ENCODE results near the gene USP46. TPM values are rescaled to one million over a fixed set of nuclear protein-coding genes. Genes with fewer than 3 reads are reported as not detected.

USP46 gene
- total and polyA plus RNA-seq, 2 of the 4 experiments (the other 2 are of a cell fraction): 9.3 to 15.4 TPM

- Histone ChIP-seq H3K9me1 (ENCODE audit: insufficient read depth, low read length) (no peaks in the 10 kb centered on the region), H3K27me3 (ENCODE audit: control insufficient read depth, insufficient read depth, low read length) (no peaks in the 10 kb centered on the region), H3K4ac (ENCODE audit: low read depth, low read length) (no peak overlapping the region), H4K91ac (ENCODE audit: insufficient read depth, low read depth, low read length) (no peak overlapping the region), H3K79me1 (ENCODE audit: low read depth in 1 of 2, low read length in 2 of 2) (no peaks in the 10 kb centered on the region), H2BK5ac (ENCODE audit: low read depth, low read length, poor library complexity, severe bottlenecking) (no peak overlapping the region), H3K18ac (ENCODE audit: low read depth, low read length) (no peak overlapping the region), H4K5ac (ENCODE audit: low read depth, low read length) (no peak overlapping the region), H4K20me1 (ENCODE audit: insufficient read depth, low read length) (no peaks in the 10 kb centered on the region), H3K23ac (ENCODE audit: low read depth, low read length) (no peak overlapping the region), H3K36me3 (ENCODE audit: control insufficient read depth, insufficient read depth, low read length) (no peaks in the 10 kb centered on the region), H3K4me1 (ENCODE audit: control insufficient read depth, insufficient read depth, low read length) (no peaks in the 10 kb centered on the region; the same call in 1 of the 2 replicates), H2AK9ac (replicated peaks; ENCODE audit: low read depth, low read length, poor library complexity) (no peak overlapping the region), H3K9me3 (ENCODE audit: control insufficient read depth, insufficient read depth, low read length) (no peaks in the 10 kb centered on the region), H2AK5ac (ENCODE audit: low read depth, low read length) (no peak overlapping the region), H3K27ac (ENCODE audit: insufficient read depth, low read length) (no peak overlapping the region), H3K4me3 (ENCODE audit: insufficient read depth, low read depth, low read length) (no peak overlapping the region), H2BK120ac (ENCODE audit: low read depth, low read length) (no peak overlapping the region), H2AFZ (replicated peaks; ENCODE audit: low read length, poor library complexity) (no peak overlapping the region), H3K14ac (replicated peaks; ENCODE audit: low read depth, low read length) (no peak overlapping the region), H4K8ac (ENCODE audit: low read depth in 2 of 2, low read length in 2 of 2) (no peak overlapping the region), H3K56ac (ENCODE audit: extremely low read depth, insufficient read depth, low read length) (no peak overlapping the region), H3K4me2 (ENCODE audit: low read depth, low read length) (no peak overlapping the region), H2BK20ac (ENCODE audit: low read depth, low read length) (no peak overlapping the region), H2BK15ac (ENCODE audit: low read depth, low read length) (no peak overlapping the region), H3K9ac (ENCODE audit: low read depth, low read length) (no peak overlapping the region)
- DNase-seq: no peak
- WGBS, 2 experiments (ENCODE audit: extremely low coverage in 2 of 2, insufficient read length in 1 of 2): 80% methylated on average over 1 of the region's 3 CpGs; no CpG with 5 or more reads in 1 of the 2 experiments
- intact Hi-C loops (cut with micrococcal nuclease): no loop called here
- ChIA-PET CTCF (no interaction called here), POLR2A (ENCODE audit: unreplicated experiment) (interaction anchor here (0.7 kb wide), 1 partner anchor 65 kb away, joined by 3 read pairs; no protein-coding TSS in a partner anchor)
- no peak for ATAC-seq (ENCODE audit: low read depth)
- dilution Hi-C loops (cut with HindIII; ENCODE audit: low sequenced_read_pairs, unreplicated experiment): no loop called here
- in situ Hi-C loops (cut with MboI; ENCODE audit: low sequenced_read_pairs): no loop called here
- no TSS peak for BruUV-seq (replicated peaks)
- TF ChIP-seq FOS (IDR thresholded peaks at IDR 0.05; ENCODE audit: low read depth, low read length) (no peak), CHD1 (IDR thresholded peaks at IDR 0.05; ENCODE audit: low read depth, low read length) (no peak), CTCF (conservative IDR thresholded peaks at IDR 0.05; ENCODE audit: low read depth, low read length) (no peak), CEBPB (IDR thresholded peaks at IDR 0.05; ENCODE audit: low read depth, low read length) (no peak), POLR2A (IDR thresholded peaks at IDR 0.05; ENCODE audit: low read depth, low read length) (no peak), RAD21 (IDR thresholded peaks at IDR 0.05; ENCODE audit: low read length) (no peak), USF2 (IDR thresholded peaks at IDR 0.05; ENCODE audit: low read depth, low read length) (no peak), SMC3 (IDR thresholded peaks at IDR 0.05; ENCODE audit: low read depth, low read length) (no peak), MAFK (IDR thresholded peaks at IDR 0.05; ENCODE audit: low read depth, low read length) (no peak), MXI1 (IDR thresholded peaks at IDR 0.05; ENCODE audit: borderline replicate concordance, low read depth, low read length) (no peak), RCOR1 (IDR thresholded peaks at IDR 0.05; ENCODE audit: insufficient replicate concordance, low read length) (no peak)
Measured at GRCh38 chr4:52701207-52701606, 42.1 kb upstream of the USP46 start.
